ENCODE data around the gene PDHX. TPM values are rescaled to one million over a fixed set of nuclear protein-coding genes. Genes with fewer than 3 reads are reported as not detected.

PDHX gene
- total and polyA plus RNA-seq, 4 donors: 14.9 to 35.2 (median 24.0) TPM

DNA sequence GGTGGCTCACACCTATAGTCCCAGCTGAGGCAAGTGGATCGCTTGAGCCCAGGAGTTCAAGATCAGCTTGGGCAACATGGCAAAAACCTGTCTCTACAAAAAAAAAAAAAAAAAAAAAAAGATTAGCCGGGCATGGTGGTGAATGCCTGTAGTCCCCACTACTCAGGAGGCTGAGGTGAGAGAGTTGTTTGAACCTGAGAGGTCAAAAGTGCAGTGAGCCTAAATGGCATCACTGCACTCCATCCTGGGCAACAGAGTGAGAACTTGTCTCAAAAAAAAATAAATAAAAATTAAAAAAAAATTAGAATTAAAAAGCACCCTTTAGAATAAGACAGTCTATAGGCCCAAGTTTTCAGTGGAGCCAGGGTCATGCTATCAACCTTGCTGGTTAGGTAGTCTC is 95.5 kb downstream of the PDHX start:
- no peak for TF ChIP-seq YY1 (IDR thresholded peaks at IDR 0.05)
- TF ChIP-seq, protein P1, sequence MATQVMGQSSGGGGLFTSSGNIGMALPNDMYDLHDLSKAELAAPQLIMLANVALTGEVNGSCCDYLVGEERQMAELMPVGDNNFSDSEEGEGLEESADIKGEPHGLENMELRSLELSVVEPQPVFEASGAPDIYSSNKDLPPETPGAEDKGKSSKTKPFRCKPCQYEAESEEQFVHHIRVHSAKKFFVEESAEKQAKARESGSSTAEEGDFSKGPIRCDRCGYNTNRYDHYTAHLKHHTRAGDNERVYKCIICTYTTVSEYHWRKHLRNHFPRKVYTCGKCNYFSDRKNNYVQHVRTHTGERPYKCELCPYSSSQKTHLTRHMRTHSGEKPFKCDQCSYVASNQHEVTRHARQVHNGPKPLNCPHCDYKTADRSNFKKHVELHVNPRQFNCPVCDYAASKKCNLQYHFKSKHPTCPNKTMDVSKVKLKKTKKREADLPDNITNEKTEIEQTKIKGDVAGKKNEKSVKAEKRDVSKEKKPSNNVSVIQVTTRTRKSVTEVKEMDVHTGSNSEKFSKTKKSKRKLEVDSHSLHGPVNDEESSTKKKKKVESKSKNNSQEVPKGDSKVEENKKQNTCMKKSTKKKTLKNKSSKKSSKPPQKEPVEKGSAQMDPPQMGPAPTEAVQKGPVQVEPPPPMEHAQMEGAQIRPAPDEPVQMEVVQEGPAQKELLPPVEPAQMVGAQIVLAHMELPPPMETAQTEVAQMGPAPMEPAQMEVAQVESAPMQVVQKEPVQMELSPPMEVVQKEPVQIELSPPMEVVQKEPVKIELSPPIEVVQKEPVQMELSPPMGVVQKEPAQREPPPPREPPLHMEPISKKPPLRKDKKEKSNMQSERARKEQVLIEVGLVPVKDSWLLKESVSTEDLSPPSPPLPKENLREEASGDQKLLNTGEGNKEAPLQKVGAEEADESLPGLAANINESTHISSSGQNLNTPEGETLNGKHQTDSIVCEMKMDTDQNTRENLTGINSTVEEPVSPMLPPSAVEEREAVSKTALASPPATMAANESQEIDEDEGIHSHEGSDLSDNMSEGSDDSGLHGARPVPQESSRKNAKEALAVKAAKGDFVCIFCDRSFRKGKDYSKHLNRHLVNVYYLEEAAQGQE (IDR thresholded peaks at IDR 0.05): no peak
- TF ChIP-seq HNF4A (conservative IDR thresholded peaks at IDR 0.05): no peak
- TF ChIP-seq, protein P2, sequence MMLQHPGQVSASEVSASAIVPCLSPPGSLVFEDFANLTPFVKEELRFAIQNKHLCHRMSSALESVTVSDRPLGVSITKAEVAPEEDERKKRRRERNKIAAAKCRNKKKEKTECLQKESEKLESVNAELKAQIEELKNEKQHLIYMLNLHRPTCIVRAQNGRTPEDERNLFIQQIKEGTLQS (IDR thresholded peaks at IDR 0.05): no peak
- no peaks in the 10 kb centered on the region for H3K4me1 ChIP-seq (ENCODE audit: control insufficient read depth in 4 of 4, insufficient read depth in 4 of 4, low read length in 3 of 4)
- 95% methylated on average over 2 of the region's 2 CpGs for whole genome bisulfite sequencing

DNA sequence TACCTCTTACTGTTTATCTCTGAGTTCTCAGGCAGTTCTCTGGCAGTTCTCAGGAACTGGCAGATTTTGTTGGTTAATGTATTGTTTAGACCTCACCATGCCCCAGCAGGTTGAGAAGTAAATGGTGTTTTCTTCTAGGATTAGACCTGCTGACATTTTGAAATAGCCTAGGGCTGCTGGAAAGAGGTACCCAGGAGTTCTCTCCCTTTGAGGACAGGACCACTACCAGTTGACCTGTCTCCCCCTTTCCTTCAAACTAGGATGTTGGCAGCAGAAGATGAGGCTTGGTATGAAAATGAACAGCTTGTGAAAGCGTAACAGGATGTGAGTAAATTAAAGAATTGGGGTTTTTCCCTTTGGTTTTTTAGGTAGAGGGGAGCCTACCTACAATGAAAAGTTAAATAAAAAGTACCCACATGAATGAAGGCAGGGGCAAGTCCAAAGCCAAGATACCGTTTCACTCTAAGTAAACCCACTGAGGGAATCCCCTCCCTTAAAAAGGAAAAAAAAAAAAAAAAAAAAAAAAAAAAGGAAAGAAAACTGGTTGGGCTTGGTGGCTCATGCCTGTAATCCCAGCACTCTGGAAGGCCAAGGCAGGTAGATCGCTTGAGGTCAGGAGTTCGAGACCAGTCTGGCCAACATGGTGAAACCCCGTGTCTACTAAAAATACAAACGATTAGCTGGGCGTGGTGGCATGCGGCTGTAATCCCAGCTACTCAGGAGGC is 96.2 kb downstream of the PDHX start:
- TF ChIP-seq YY1 (IDR thresholded peaks at IDR 0.05) (no peak), NR2F2 (IDR thresholded peaks at IDR 0.05) (no peak), GABPA (IDR thresholded peaks at IDR 0.05 in 1 of 2, conservative IDR thresholded peaks at IDR 0.05 in 1 of 2) (no peak), SP1 (IDR thresholded peaks at IDR 0.05) (no peak)
- TF ChIP-seq, protein P3, sequence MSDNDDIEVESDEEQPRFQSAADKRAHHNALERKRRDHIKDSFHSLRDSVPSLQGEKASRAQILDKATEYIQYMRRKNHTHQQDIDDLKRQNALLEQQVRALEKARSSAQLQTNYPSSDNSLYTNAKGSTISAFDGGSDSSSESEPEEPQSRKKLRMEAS (IDR thresholded peaks at IDR 0.05): no peak
- TF ChIP-seq, protein P1 (IDR thresholded peaks at IDR 0.05): no peak
- Histone ChIP-seq H3K9ac (ENCODE audit: low read depth in 1 of 2, low read length in 2 of 2) (no peak overlapping the region), H3K27ac (ENCODE audit: low read depth in 1 of 2, low read length in 2 of 2) (no peak overlapping the region), H3K36me3 (ENCODE audit: control insufficient read depth in 4 of 4, insufficient read depth in 3 of 4, low read depth in 1 of 4, low read length in 3 of 4) (no peaks in the 10 kb centered on the region), H3K4me3 (ENCODE audit: low read depth in 1 of 3, low read length in 3 of 3) (no peak overlapping the region), H3K27me3 (ENCODE audit: control insufficient read depth in 4 of 4, insufficient read depth in 4 of 4, low read length in 3 of 4) (no peaks in the 10 kb centered on the region), H3K9me3 (ENCODE audit: control insufficient read depth in 4 of 4, low read length in 3 of 4) (no peaks in the 10 kb centered on the region), H3K4me1 (ENCODE audit: control insufficient read depth in 4 of 4, insufficient read depth in 4 of 4, low read length in 3 of 4) (no peaks in the 10 kb centered on the region)
- 92% methylated on average over 8 of the region's 8 CpGs for WGBS
- no peak for DNase-seq (ENCODE audit: low spot score)

More for the DNA sequence above, 95.5 kb downstream of the PDHX start:
- Histone ChIP-seq H3K27ac (ENCODE audit: low read depth in 1 of 2, low read length in 2 of 2) (no peak overlapping the region), H3K36me3 (ENCODE audit: control insufficient read depth in 4 of 4, insufficient read depth in 3 of 4, low read depth in 1 of 4, low read length in 3 of 4) (no peaks in the 10 kb centered on the region), H3K4me3 (ENCODE audit: low read depth in 1 of 3, low read length in 3 of 3) (no peak overlapping the region), H3K9ac (ENCODE audit: low read depth in 1 of 2, low read length in 2 of 2) (no peak overlapping the region), H3K27me3 (ENCODE audit: control insufficient read depth in 4 of 4, insufficient read depth in 4 of 4, low read length in 3 of 4) (no peaks in the 10 kb centered on the region), H3K9me3 (ENCODE audit: control insufficient read depth in 4 of 4, low read length in 3 of 4) (no peaks in the 10 kb centered on the region)
- no peak for DNase-seq (ENCODE audit: low spot score)
